Measurements from ENCODE around the gene FRRS1L.

The FRRS1L gene

GRCh38 chr9:109166771-109167601, at the start of gene FRRS1L:
FRRS1L (minus strand) TSS chr9:109167249; CDS start chr9:109167138, 111 bp downstream.
- H3K4me3 ChIP-seq (ENCODE audit: low read depth, low read length) = peak within 1 kb of the TSS; percentile 44
- TF ChIP-seq CTCF (conservative IDR thresholded peaks at IDR 0.05; ENCODE audit: low read depth, low read length) = no peak
- DNase-seq (ENCODE audit: low read depth) = no peak

- DNase-seq (ENCODE audit: low read depth) = no peak
- no peak overlapping the region for H3K4me3 ChIP-seq (ENCODE audit: low read depth, low read length)
- TF ChIP-seq CTCF (conservative IDR thresholded peaks at IDR 0.05; ENCODE audit: low read depth, low read length) = no peak
Observed at GRCh38 chr9:109214414-109214813, 47.4 kb upstream of the FRRS1L start.

DNA sequence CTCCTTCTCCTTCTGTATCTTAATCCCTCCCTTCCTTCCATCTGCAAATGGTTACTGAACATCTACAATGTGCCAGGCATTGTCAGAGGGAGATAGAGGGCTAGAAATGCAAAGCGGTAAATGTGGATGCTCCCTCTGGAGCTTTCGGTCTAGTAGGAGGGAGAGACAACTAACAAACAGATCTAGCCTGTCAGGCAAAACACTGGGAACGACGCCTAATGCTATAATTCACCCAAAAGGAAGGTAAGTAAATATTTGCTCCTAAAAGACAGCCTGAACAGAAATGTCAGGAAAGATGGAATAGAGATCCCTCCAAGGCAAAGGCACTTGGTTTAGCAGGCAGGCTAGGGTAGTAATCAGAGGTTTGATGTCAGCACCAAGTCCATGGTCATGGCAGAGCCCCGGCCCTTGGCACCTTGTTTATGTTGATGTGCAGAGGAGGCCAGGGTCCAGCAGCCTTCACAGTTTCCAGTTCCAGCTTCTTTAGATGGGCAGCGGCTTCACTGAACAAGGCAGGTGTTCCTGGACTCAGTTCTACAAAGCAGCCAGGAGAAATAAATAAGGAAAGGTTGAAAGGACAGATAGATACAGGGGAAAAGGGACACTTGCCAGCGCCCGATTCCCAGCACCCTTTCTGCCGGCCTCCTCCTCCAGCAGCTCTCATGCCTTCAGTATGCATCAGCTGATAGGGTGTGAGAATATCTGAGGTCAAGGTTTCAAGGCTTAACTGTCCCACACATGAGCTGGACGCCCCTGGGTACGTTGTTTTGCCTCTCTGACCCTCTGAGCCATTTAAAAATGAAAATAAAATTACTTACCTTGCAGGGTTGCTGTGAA, 46.5 kb upstream of the FRRS1L start:
- no peak for TF ChIP-seq CTCF (conservative IDR thresholded peaks at IDR 0.05; ENCODE audit: low read depth, low read length)

DNA sequence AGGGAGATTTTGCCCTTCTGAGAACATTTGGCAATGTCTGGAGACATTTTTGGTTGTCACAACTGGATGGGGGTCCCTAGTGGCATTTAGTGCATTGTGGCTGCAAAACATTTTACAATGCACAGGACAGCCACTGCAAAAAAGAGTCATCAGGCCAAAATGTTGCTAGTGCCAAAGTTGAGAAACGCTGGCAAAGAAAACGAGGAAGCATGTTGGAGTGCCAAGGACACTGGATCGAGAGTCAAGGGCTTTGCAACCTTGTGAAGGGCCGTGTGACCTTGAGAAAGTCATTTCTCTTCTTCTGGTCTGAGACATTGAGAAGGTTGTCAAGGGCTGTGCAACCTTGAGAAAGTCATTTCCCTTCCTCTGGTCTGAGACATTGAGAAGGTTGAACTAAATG, 45.7 kb upstream of the FRRS1L start:
- no peak for TF ChIP-seq CTCF (conservative IDR thresholded peaks at IDR 0.05; ENCODE audit: low read depth, low read length)
- H3K4me3 ChIP-seq (ENCODE audit: low read depth, low read length) = no peak overlapping the region
- DNase-seq (ENCODE audit: low read depth) = no peak

More for the DNA sequence above, 46.5 kb upstream of the FRRS1L start:
- H3K4me3 ChIP-seq (ENCODE audit: low read depth, low read length) = no peak overlapping the region
- no peak for DNase-seq (ENCODE audit: low read depth)

DNA sequence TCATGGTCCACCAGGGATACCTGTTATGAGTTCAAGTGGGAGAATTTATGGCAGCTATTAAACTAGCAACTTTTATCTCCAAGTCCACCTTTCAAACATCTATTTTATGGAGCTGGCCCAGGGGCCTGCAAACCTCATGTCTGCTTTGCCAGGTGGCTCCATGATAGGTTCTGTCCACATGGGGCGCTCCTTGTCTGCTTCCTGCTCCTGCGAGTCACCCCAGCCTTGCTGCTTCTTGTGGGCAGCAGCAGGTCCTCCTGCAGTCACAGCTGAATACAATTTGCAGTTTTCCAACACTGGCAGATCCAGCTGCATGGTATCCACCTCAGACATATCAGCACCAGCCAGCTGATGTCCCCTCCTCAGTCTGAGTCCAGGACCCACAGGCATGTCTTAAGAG, 39.6 kb upstream of the FRRS1L start:
- peak; percentile 34 for DNase-seq (ENCODE audit: low read depth)
- no peak overlapping the region for H3K4me3 ChIP-seq (ENCODE audit: low read depth, low read length)
- peak; percentile 39 for TF ChIP-seq CTCF (conservative IDR thresholded peaks at IDR 0.05; ENCODE audit: low read depth, low read length)

- H3K4me3 ChIP-seq (ENCODE audit: low read depth, low read length) = no peak overlapping the region
- no peak for TF ChIP-seq CTCF (conservative IDR thresholded peaks at IDR 0.05; ENCODE audit: low read depth, low read length)
- DNase-seq (ENCODE audit: low read depth) = no peak
Observed at GRCh38 chr9:109205526-109205925, 38.5 kb upstream of the FRRS1L start.

Measured in choroid plexus epithelial cell (primary cell).